ENCODE data around the gene PITX1.

DNA sequence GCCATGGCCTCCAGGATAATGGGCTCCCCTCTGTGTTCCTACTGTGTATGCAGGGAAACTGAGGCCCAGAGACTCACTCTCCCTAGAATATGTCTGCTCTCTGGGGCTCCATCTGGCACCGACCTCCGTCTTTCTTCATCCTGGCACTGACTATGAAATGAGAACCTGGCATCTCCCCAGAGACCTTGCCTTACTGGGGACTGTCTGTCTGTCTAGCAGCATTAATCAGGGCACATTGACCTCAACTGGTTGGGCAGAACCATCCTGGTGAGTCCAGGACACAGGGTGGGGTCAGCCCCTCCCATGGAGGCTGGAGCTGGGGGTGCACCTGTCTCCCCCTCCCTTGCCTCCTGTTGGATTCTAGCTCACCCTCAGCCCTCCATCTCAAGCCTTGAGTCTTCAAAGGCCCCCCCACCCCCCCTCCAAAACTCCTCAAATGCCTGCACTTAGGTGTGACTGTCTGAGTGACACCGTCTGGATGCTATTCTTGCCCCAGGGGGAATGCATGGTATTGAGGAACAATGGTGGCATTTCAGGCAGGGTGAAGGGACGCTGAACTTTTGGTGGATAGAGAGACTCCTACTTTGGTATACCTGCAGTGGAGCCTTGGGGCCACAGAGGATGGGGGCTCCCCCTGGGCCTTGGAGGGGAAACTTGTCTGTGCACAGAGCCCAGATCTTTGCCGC lies 12.8 kb upstream of the PITX1 start:
- TF ChIP-seq, protein P1, sequence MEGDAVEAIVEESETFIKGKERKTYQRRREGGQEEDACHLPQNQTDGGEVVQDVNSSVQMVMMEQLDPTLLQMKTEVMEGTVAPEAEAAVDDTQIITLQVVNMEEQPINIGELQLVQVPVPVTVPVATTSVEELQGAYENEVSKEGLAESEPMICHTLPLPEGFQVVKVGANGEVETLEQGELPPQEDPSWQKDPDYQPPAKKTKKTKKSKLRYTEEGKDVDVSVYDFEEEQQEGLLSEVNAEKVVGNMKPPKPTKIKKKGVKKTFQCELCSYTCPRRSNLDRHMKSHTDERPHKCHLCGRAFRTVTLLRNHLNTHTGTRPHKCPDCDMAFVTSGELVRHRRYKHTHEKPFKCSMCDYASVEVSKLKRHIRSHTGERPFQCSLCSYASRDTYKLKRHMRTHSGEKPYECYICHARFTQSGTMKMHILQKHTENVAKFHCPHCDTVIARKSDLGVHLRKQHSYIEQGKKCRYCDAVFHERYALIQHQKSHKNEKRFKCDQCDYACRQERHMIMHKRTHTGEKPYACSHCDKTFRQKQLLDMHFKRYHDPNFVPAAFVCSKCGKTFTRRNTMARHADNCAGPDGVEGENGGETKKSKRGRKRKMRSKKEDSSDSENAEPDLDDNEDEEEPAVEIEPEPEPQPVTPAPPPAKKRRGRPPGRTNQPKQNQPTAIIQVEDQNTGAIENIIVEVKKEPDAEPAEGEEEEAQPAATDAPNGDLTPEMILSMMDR (IDR thresholded peaks at IDR 0.05): no peak
- no peak for TF ChIP-seq ZFX (IDR thresholded peaks at IDR 0.05; ENCODE audit: borderline replicate concordance)
